IMR-90 (cell line): ENCODE data around the gene TGFBI. TPM values are rescaled to one million over a fixed set of nuclear protein-coding genes. Genes with fewer than 3 reads are reported as not detected.

Experiments
- ATAC-seq: fragments of 200-7000 bp; cut with Tn5 transposase; 2 replicates; pipeline ENCODE4 v1.9.1; 2020; ENCODE audit warnings: low read depth, mild to moderate bottlenecking, moderate library complexity
- BruUV-seq: library from RNA; stranded (reverse); fragments of 400-500 nt; replicated peaks from 2 replicates; lab custom pipeline; 2021; lab: Mats Ljungman, UMichigan
- CTCF ChIA-PET: fragments of 300-600 bp; formaldehyde crosslinking; extraction: SDS; loops from one replicate; lab custom pipeline; 2021; ENCODE audit warnings: antibody characterized with exemption; lab: Yijun Ruan, JAX
- POLR2A ChIA-PET: fragments of 300-600 bp; sonication (Branson Sonifier 250); formaldehyde crosslinking; loops from one replicate; lab custom pipeline; 2022; ENCODE audit warnings: antibody characterized with exemption; ENCODE audit not compliant: unreplicated experiment; lab: Charles Lee
- DNase-seq: peaks from one replicate; pipeline ENCODE4 v3.0.0; 2013
- H2AFZ ChIP-seq: replicated peaks from 2 replicates; pipeline ENCODE3; 2013; ENCODE audit warnings: low read length, mild to moderate bottlenecking; ENCODE audit not compliant: poor library complexity
- H2AK5ac ChIP-seq: 2 replicates; pipeline ENCODE4 v1.6.1; 2013; ENCODE audit warnings: low read depth, low read length, inconsistent platforms
- H2AK9ac ChIP-seq: replicated peaks from 2 replicates; pipeline ENCODE3; 2013; ENCODE audit warnings: mild to moderate bottlenecking, low read depth, low read length, moderate library complexity; ENCODE audit not compliant: poor library complexity
- H2BK120ac ChIP-seq: 2 replicates; pipeline ENCODE4 v1.6.1; 2013; ENCODE audit warnings: low read depth, low read length, inconsistent platforms
- H2BK15ac ChIP-seq: 3 replicates; pipeline ENCODE4 v1.6.1; 2013; ENCODE audit warnings: low read depth, low read length, inconsistent platforms
- H2BK20ac ChIP-seq: 2 replicates; pipeline ENCODE4 v1.6.1; 2013; ENCODE audit warnings: low read depth, mild to moderate bottlenecking, inconsistent platforms, low read length, moderate library complexity
- H2BK5ac ChIP-seq: 2 replicates; pipeline ENCODE4 v1.6.1; 2013; ENCODE audit warnings: mild to moderate bottlenecking, low read depth, low read length, inconsistent platforms; ENCODE audit not compliant: poor library complexity, severe bottlenecking
- H3K14ac ChIP-seq: replicated peaks from 2 replicates; pipeline ENCODE4 v1.6.1; 2013; ENCODE audit warnings: low read depth, low read length, inconsistent platforms
- H3K18ac ChIP-seq: 2 replicates; pipeline ENCODE4 v1.6.1; 2013; ENCODE audit warnings: low read depth, low read length, control low read depth
- H3K23ac ChIP-seq: 2 replicates; pipeline ENCODE4 v1.6.1; 2013; ENCODE audit warnings: low read depth, low read length, inconsistent platforms
- H3K27ac ChIP-seq: 2 replicates; pipeline ENCODE4 v1.5.1; 2013; ENCODE audit warnings: mild to moderate bottlenecking, control low read depth, low read length; ENCODE audit not compliant: insufficient read depth
- H3K27me3 ChIP-seq: 2 replicates; pipeline ENCODE4 v1.6.1; 2013; ENCODE audit warnings: low read length; ENCODE audit not compliant: control insufficient read depth, insufficient read depth
- H3K36me3 ChIP-seq: 2 replicates; pipeline ENCODE4 v1.6.1; 2013; ENCODE audit warnings: low read length, mixed read lengths; ENCODE audit not compliant: control insufficient read depth, insufficient read depth
- H3K4ac ChIP-seq: 2 replicates; pipeline ENCODE4 v1.6.1; 2013; ENCODE audit warnings: low read depth, low read length, inconsistent platforms
- H3K4me1 ChIP-seq: 2 replicates; pipeline ENCODE4 v1.6.1; 2013; ENCODE audit warnings: low read length, mixed read lengths; ENCODE audit not compliant: control insufficient read depth, insufficient read depth
- H3K4me2 ChIP-seq: 2 replicates; pipeline ENCODE4 v1.6.1; 2013; ENCODE audit warnings: low read depth, mild to moderate bottlenecking, control low read depth, low read length, moderate library complexity
- H3K4me3 ChIP-seq: 2 replicates; pipeline ENCODE4 v1.5.1; 2013; ENCODE audit warnings: low read depth, mild to moderate bottlenecking, control low read depth, low read length, moderate library complexity; ENCODE audit not compliant: insufficient read depth
- H3K56ac ChIP-seq: 2 replicates; pipeline ENCODE4 v1.6.1; 2013; ENCODE audit warnings: low read length, inconsistent platforms; ENCODE audit not compliant: insufficient read depth; ENCODE audit errors: extremely low read depth
- H3K79me1 ChIP-seq, 2 experiments: 2 replicates each; pipeline ENCODE4 v1.6.1; 2013; ENCODE audit warnings: low read length in 2 of 2, inconsistent platforms in 1 of 2, low read depth in 1 of 2
- H3K9ac ChIP-seq: 2 replicates; pipeline ENCODE4 v1.6.1; 2013; ENCODE audit warnings: low read depth, low read length, control low read depth
- H3K9me1 ChIP-seq: 2 replicates; pipeline ENCODE4 v1.6.1; 2013; ENCODE audit warnings: low read length, inconsistent platforms; ENCODE audit not compliant: insufficient read depth
- H3K9me3 ChIP-seq: 2 replicates; pipeline ENCODE4 v1.6.1; 2013; ENCODE audit warnings: low read length; ENCODE audit not compliant: control insufficient read depth, insufficient read depth
- H4K20me1 ChIP-seq: 2 replicates; pipeline ENCODE4 v1.6.1; 2013; ENCODE audit warnings: low read length, inconsistent platforms; ENCODE audit not compliant: insufficient read depth
- H4K5ac ChIP-seq: 2 replicates; pipeline ENCODE4 v1.6.1; 2013; ENCODE audit warnings: mild to moderate bottlenecking, low read depth, low read length, control low read depth
- H4K8ac ChIP-seq, 2 experiments: 2 replicates each; pipeline ENCODE4 v1.6.1; 2013; ENCODE audit warnings: low read depth in 2 of 2, low read length in 2 of 2, control low read depth in 1 of 2, inconsistent platforms in 1 of 2
- H4K91ac ChIP-seq: 2 replicates; pipeline ENCODE4 v1.6.1; 2013; ENCODE audit warnings: low read depth, low read length, inconsistent platforms; ENCODE audit not compliant: insufficient read depth
- BHLHE40 ChIP-seq: fragments of 150-350 bp; IDR thresholded peaks from 2 replicates; pipeline ENCODE4 v1.6.1; 2016; ENCODE audit warnings: mild to moderate bottlenecking, low read depth, low read length
- CEBPB ChIP-seq: IDR thresholded peaks from 2 replicates; pipeline ENCODE4 v1.6.1; 2012; ENCODE audit warnings: low read depth, low read length, improper control_type of control experiment
- FOS ChIP-seq: fragments of 150-350 bp; IDR thresholded peaks from 2 replicates; pipeline ENCODE4 v1.6.1; 2016; ENCODE audit warnings: low read depth, low read length
- POLR2A ChIP-seq: IDR thresholded peaks from 2 replicates; pipeline ENCODE4 v1.6.1; 2012; ENCODE audit warnings: mild to moderate bottlenecking, low read depth, low read length
- SMC3 ChIP-seq: fragments of 150-350 bp; IDR thresholded peaks from 2 replicates; pipeline ENCODE4 v1.6.1; 2016; ENCODE audit warnings: low read depth, mild to moderate bottlenecking, antibody characterized with exemption, low read length, moderate library complexity
- WGBS, 2 experiments: methylation state at CpG; one replicate each; pipeline versions ENCODE4 v1.1.5 to v1.1.7; 2013; ENCODE audit warnings: missing lambda C conversion rate in 2 of 2; ENCODE audit not compliant: insufficient read length in 1 of 2; ENCODE audit errors: extremely low coverage in 2 of 2; 5-methylcytosine and 5-hydroxymethylcytosine counted together
- dilution Hi-C: fragments of 300-500 bp; cut with HindIII; formaldehyde crosslinking; loops from one replicate; pipeline ENCODE4 v1.14.3; 2018; ENCODE audit warnings: low sequenced_read_pairs; ENCODE audit not compliant: unreplicated experiment
- in situ Hi-C: fragments of 300-500 bp; cut with MboI; formaldehyde crosslinking; loops from 3 replicates; pipeline ENCODE4 v1.14.3; 2019; ENCODE audit warnings: low sequenced_read_pairs, inconsistent platforms, mixed read lengths
- intact Hi-C: fragments of 100-400 bp; cut with micrococcal nuclease; formaldehyde crosslinking; loops from 2 replicates; pipeline ENCODE4 v1.10.0; 2022
- polyA plus RNA-seq, 3 experiments: library from polyadenylated mRNA; depleted of rRNA; stranded (reverse); fragments of >200 nt; gene quantifications; 2 replicates each; pipeline ENCODE4 v1.2.3, GENCODE V29; 2012; ENCODE audit warnings: low replicate concordance in 1 of 3
- total RNA-seq: library from RNA; depleted of rRNA; stranded (reverse); fragments of >200 nt; gene quantifications from 2 replicates; pipeline ENCODE4 v1.2.3, GENCODE V29; 2012

The TGFBI gene
- total and polyA plus RNA-seq, 2 of the 4 experiments (the other 2 are of a cell fraction) = 618 to 1,551 TPM

GRCh38 chr5:136018814-136019783 lies 9.7 kb upstream of the TGFBI start (continued):
- TF ChIP-seq SMC3 = peak; percentile 62
- TF ChIP-seq CEBPB = peak; percentile 52
- peak; percentile 91 for TF ChIP-seq BHLHE40

GRCh38 chr5:136020001-136020382 lies 8.8 kb upstream of the TGFBI start:
- peak overlapping the region; percentile 98 for H2BK20ac ChIP-seq
- peak overlapping the region; percentile 97 for H3K14ac ChIP-seq
- WGBS, 2 experiments = no CpG with 5 or more reads among the region's 2 CpGs
- H3K18ac ChIP-seq = peak overlapping the region; percentile 97
- peaks cover 24% of the 10 kb centered on the region for H3K9me1 ChIP-seq
- no peak overlapping the region for H3K4me3 ChIP-seq
- H3K27me3 ChIP-seq = no peaks in the 10 kb centered on the region
- H3K36me3 ChIP-seq = no peaks in the 10 kb centered on the region
- TF ChIP-seq POLR2A = peak; percentile 79; the same call in 1 of the 2 replicates
- no peak for TF ChIP-seq BHLHE40
- TF ChIP-seq FOS = no peak
- BruUV-seq = no TSS peak
- H3K79me1 ChIP-seq = peaks cover 0 to 15% of the 10 kb centered on the region in 2 experiments; a peak in 2 of 4 replicates
- peak overlapping the region; percentile 75 for H3K9ac ChIP-seq
- ChIA-PET POLR2A (no interaction called here), CTCF (interaction anchor here (0.7 to 1.6 kb wide), 4 partner anchors 13 to 75 kb away, joined by 4 to 6 read pairs (median 5); no protein-coding TSS in a partner anchor)
- peak overlapping the region; percentile 98 for H4K91ac ChIP-seq
- intact Hi-C loops = loop anchor here (1.0 kb wide), 1 partner anchor 38 kb away; no protein-coding TSS in a partner anchor
- H3K9me3 ChIP-seq = no peaks in the 10 kb centered on the region
- dilution Hi-C loops = no loop called here
- in situ Hi-C loops = no loop called here
- peak overlapping the region; percentile 58 for H3K4me2 ChIP-seq
- peak overlapping the region; percentile 96 for H3K56ac ChIP-seq
- H2BK15ac ChIP-seq = peak overlapping the region; percentile 92
- peak overlapping the region; percentile 87 for H2AK5ac ChIP-seq
- H3K27ac ChIP-seq = peak overlapping the region; percentile 94
- peak overlapping the region; percentile 86 to 96 for H4K8ac ChIP-seq
- H4K20me1 ChIP-seq = no peaks in the 10 kb centered on the region
- no peak for DNase-seq
- H2BK120ac ChIP-seq = peak overlapping the region; percentile 98
- peak overlapping the region; percentile 80 for H2AK9ac ChIP-seq
- H4K5ac ChIP-seq = peak overlapping the region; percentile 93
- H3K4ac ChIP-seq = peak overlapping the region; percentile 98
- peak overlapping the region; percentile 98 for H2BK5ac ChIP-seq
- no peak overlapping the region for H2AFZ ChIP-seq
- ATAC-seq = no peak
- peaks cover 51% of the 10 kb centered on the region for H3K4me1 ChIP-seq
- peak overlapping the region; percentile 97 for H3K23ac ChIP-seq
